T-helper 17 cell (primary cell): ENCODE results near the gene COQ10A. TPM values are rescaled to one million over a fixed set of nuclear protein-coding genes. Genes with fewer than 3 reads are reported as not detected.
"Not testable (repeated sequence)": the region's sequence is repeated elsewhere in the genome, so short reads cannot be mapped to it uniquely, and the experiment has no call there.

Source experiments
- ATAC-seq: fragments of 150-1000 bp; cut with Tn5 transposase; 2 replicates; pipeline ENCODE4 v1.10.0; 2021; ENCODE audit warnings: mild to moderate bottlenecking, moderate library complexity
- DNase-seq, 3 donors: peaks; one replicate each; pipeline versions ENCODE4 v3.0.0 to v3.0.0-alpha.2; 2020 to 2021
- H3K9me3 ChIP-seq: one replicate; pipeline ENCODE4 v1.7.0; 2013; ENCODE audit warnings: low read length, mild to moderate bottlenecking; ENCODE audit not compliant: control insufficient read depth, poor library complexity, severe bottlenecking
- H3K27ac Mint-ChIP-seq: one replicate; pipeline ENCODE4 v1.8.0; 2022; ENCODE audit warnings: mild to moderate bottlenecking, moderate library complexity, mixed read lengths
- H3K27me3 Mint-ChIP-seq: one replicate; pipeline ENCODE4 v1.8.0; 2022; ENCODE audit warnings: mixed read lengths
- H3K36me3 Mint-ChIP-seq: one replicate; pipeline ENCODE4 v1.8.0; 2022; ENCODE audit warnings: low read depth, mixed read lengths
- H3K4me1 Mint-ChIP-seq: one replicate; pipeline ENCODE4 v1.8.0; 2022; ENCODE audit warnings: mild to moderate bottlenecking, mixed read lengths
- H3K4me3 Mint-ChIP-seq: one replicate; pipeline ENCODE4 v1.8.0; 2022; ENCODE audit warnings: mild to moderate bottlenecking, moderate library complexity, mixed read lengths
- total RNA-seq, 4 donors: library from RNA in 2 of 4; stranded (reverse) in 2 of 4; gene quantifications; one replicate each; pipeline ENCODE4 v1.2.3 and lab custom pipeline; 2022 to 2026

COQ10A gene
- total RNA-seq, 2 donors from 2014 or later, result 28.7 to 34.4 TPM

GRCh38 chr12:56267443-56268071, 815 bp downstream of the COQ10A start:
- peaks cover 2% of the 10 kb centered on the region for H3K36me3 Mint-ChIP-seq
- ATAC-seq (no peak), DNase-seq (no peak)
- peak overlapping the region; percentile 94 for H3K27ac Mint-ChIP-seq
- no peaks in the 10 kb centered on the region for H3K9me3 ChIP-seq
- peak overlapping the region; percentile 93 for H3K4me3 Mint-ChIP-seq
- peaks cover 16% of the 10 kb centered on the region for H3K4me1 Mint-ChIP-seq
- no peaks in the 10 kb centered on the region for H3K27me3 Mint-ChIP-seq

DNA sequence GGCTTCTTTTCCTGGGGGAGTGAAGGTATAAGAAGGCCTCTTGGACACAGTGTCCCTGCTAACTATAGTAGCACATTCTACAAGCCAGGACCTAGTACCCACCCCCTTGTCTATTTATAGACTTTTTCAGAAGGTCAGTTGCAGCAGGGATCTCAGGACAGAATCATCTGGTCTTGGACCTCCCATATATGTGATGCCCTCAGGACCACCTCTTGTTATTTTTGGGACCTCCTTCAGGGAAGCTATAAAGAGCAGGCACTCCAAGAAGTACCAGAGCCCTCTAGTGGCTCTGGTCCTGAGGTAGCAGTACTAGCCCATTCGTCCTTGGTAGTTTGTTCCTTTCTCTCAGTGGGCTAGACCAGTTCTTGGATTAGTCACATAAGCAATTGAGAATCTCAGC, 4.3 kb downstream of the COQ10A start:
- Mint-ChIP-seq H3K27me3 (no peaks in the 10 kb centered on the region), H3K27ac (peak overlapping the region; percentile 71), H3K4me3 (no peak overlapping the region), H3K4me1 (peaks cover 16% of the 10 kb centered on the region), H3K36me3 (peaks cover 10% of the 10 kb centered on the region)
- DNase-seq (no peak), ATAC-seq (no peak)
- H3K9me3 ChIP-seq, result no peaks in the 10 kb centered on the region

DNA sequence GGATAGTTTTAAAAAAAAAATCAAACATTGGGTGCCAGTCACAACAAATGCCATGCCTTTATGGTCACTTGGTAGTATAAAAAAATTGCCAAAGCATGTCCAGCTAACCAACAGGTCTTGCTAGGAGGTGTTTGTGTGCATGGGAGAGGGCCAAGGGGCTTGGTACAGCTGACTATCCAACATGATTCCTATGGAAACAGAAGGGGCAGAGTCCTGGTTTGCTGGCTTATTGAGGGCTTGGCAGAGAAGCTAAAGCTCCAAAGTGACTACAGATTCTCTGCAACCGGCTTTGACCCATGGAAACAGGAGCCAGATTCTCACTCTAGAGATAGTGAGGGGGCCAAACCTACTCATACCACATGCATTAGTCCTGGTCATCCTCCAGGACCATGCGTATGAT, 5.7 kb downstream of the COQ10A start:
- peaks cover 11% of the 10 kb centered on the region for H3K36me3 Mint-ChIP-seq
- not testable (repeated sequence) for ATAC-seq
- peak overlapping the region; percentile 43 for H3K27ac Mint-ChIP-seq

GRCh38 chr12:56274299-56274698, 7.6 kb downstream of the COQ10A start:
- ATAC-seq (no peak), DNase-seq (no peak)
- no peak overlapping the region for H3K4me3 Mint-ChIP-seq
- no peaks in the 10 kb centered on the region for H3K9me3 ChIP-seq
- peaks cover 11% of the 10 kb centered on the region for H3K36me3 Mint-ChIP-seq
- H3K27ac Mint-ChIP-seq, result no peak overlapping the region
- no peaks in the 10 kb centered on the region for H3K27me3 Mint-ChIP-seq
- peaks cover under 1% of the 10 kb centered on the region for H3K4me1 Mint-ChIP-seq

More for the DNA sequence above, 5.7 kb downstream of the COQ10A start:
- not testable (repeated sequence) for DNase-seq, H3K27me3 Mint-ChIP-seq, H3K4me3 Mint-ChIP-seq, H3K9me3 ChIP-seq, H3K4me1 Mint-ChIP-seq

GRCh38 chr12:56278905-56279304, 12.2 kb downstream of the COQ10A start:
- Mint-ChIP-seq H3K4me3 (no peak overlapping the region), H3K36me3 (peaks cover 12% of the 10 kb centered on the region), H3K4me1 (no peaks in the 10 kb centered on the region), H3K27ac (peak overlapping the region; percentile 47), H3K27me3 (no peaks in the 10 kb centered on the region)
- no peaks in the 10 kb centered on the region for H3K9me3 ChIP-seq
- ATAC-seq, result no peak
- no peak for DNase-seq

- no peak overlapping the region for H3K27ac Mint-ChIP-seq
- peaks cover 9% of the 10 kb centered on the region for H3K36me3 Mint-ChIP-seq
- peaks cover 2% of the 10 kb centered on the region for H3K4me1 Mint-ChIP-seq
- no peak overlapping the region for H3K4me3 Mint-ChIP-seq
- no peaks in the 10 kb centered on the region for H3K9me3 ChIP-seq
- DNase-seq (no peak), ATAC-seq (no peak)
- H3K27me3 Mint-ChIP-seq, result no peaks in the 10 kb centered on the region
These were observed 14.1 kb downstream of the COQ10A start for GRCh38 chr12:56280849-56281248.

DNA sequence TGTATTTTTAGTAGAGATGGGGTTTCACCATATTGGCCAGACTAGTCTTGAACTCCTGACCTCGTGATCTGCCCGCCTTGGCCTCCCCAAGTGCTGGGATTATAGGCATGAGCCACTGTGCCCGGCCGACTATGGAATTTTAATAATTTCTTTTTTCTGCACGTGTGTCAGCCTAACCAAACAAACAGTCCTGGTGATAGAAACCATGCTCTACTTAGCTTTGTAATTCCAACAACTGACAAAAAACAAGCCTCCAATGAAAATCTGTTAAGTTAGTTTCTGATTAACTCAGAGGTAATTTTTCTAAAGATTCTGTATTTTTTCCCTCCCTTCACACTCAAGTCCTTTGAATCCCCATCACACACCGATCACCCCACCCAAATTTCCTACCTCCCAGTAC, 15.3 kb downstream of the COQ10A start:
- Mint-ChIP-seq H3K36me3 (peaks cover 8% of the 10 kb centered on the region), H3K4me3 (no peak overlapping the region), H3K27ac (peak overlapping the region; percentile 24), H3K4me1 (peaks cover 5% of the 10 kb centered on the region), H3K27me3 (no peaks in the 10 kb centered on the region)
- no peaks in the 10 kb centered on the region for H3K9me3 ChIP-seq
- DNase-seq (no peak), ATAC-seq (no peak)

DNA sequence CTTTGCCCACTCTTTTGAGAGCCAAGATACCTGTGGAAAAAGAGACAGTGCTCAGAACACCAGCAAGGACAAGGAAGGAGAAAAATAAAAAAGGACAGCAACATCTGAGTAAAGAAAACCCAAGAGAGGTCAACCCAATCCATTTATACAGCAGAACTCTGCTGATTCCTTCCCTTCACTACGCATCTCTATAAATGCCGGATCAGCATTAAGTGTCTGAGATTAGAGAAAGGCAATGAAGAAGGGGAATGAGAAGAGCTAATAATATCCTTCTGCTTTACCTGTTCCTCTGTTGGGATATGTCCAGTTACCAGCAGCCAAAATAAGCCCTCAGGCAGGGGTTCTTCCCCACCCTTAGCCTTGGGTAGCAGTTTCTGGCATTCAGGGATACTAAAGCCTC, 15.8 kb downstream of the COQ10A start:
- ATAC-seq (no peak), DNase-seq (no peak)
- no peaks in the 10 kb centered on the region for H3K27me3 Mint-ChIP-seq
- no peak overlapping the region for H3K4me3 Mint-ChIP-seq
- H3K9me3 ChIP-seq, result no peaks in the 10 kb centered on the region
- peaks cover 5% of the 10 kb centered on the region for H3K4me1 Mint-ChIP-seq
- H3K27ac Mint-ChIP-seq, result peak overlapping the region; percentile 24
- peaks cover 8% of the 10 kb centered on the region for H3K36me3 Mint-ChIP-seq

- not testable (repeated sequence) for H3K4me1 Mint-ChIP-seq, H3K27me3 Mint-ChIP-seq, H3K27ac Mint-ChIP-seq, H3K4me3 Mint-ChIP-seq, DNase-seq, H3K9me3 ChIP-seq, ATAC-seq, H3K36me3 Mint-ChIP-seq
These were observed 17.5 kb downstream of the COQ10A start for GRCh38 chr12:56284263-56284662.

DNA sequence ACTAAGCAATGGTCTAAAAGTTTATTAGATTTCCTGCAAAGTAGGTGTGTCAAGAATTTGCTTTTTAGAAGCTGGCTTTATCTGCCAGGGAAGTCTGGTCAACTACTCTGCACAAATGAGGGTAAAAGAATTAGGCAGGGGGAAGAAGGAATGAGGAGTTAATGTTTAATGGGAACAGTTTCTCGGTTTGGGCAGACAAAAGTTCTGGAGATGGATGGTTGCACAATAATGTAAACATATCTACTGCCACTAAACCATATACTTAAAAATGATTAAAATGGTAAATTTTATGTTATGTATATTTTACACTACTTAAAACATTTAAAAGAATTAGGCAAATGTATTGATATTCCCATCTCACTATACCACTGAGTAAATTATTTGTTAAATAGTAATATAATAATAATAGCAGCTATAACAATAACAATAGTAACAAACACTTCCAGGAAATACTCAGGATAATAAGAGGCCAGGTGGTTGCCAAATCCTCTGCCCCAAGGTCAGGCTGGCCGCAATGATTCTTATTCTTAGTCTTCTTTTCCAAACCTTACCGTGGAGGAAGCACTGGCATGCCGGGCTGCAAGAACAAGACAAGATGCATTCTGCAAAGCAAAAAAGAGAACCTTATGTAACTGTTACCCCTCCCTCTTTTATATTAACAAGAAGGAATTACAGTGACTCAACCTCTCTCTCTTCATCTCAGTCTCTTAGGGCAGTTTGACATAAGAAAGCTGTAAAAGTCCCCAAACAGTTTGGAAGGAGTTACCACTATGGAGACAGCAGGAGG, 19.5 kb downstream of the COQ10A start:
- ATAC-seq (no peak), DNase-seq (no peak)
- peaks cover 11% of the 10 kb centered on the region for H3K4me1 Mint-ChIP-seq
- no peaks in the 10 kb centered on the region for H3K27me3 Mint-ChIP-seq
- H3K9me3 ChIP-seq, result no peaks in the 10 kb centered on the region
- no peak overlapping the region for H3K27ac Mint-ChIP-seq
- H3K4me3 Mint-ChIP-seq, result no peak overlapping the region
- H3K36me3 Mint-ChIP-seq, result peaks cover 9% of the 10 kb centered on the region

GRCh38 chr12:56288705-56289387, 22.1 kb downstream of the COQ10A start:
- Mint-ChIP-seq H3K36me3 (peaks cover 7% of the 10 kb centered on the region), H3K4me1 (peaks cover 19% of the 10 kb centered on the region), H3K4me3 (no peak overlapping the region), H3K27me3 (no peaks in the 10 kb centered on the region), H3K27ac (no peak overlapping the region)
- no peak for ATAC-seq
- no peak for DNase-seq
- no peaks in the 10 kb centered on the region for H3K9me3 ChIP-seq

GRCh38 chr12:56293795-56294194, 27.1 kb downstream of the COQ10A start:
- Mint-ChIP-seq H3K4me1 (peaks cover 32% of the 10 kb centered on the region), H3K4me3 (peak overlapping the region; percentile 15), H3K27me3 (no peaks in the 10 kb centered on the region)

GRCh38 chr12:56296295-56296694, 29.6 kb downstream of the COQ10A start:
- ATAC-seq, result no peak

More at GRCh38 chr12:56293795-56294194, 27.1 kb downstream of the COQ10A start:
- H3K9me3 ChIP-seq, result no peaks in the 10 kb centered on the region
- ATAC-seq, result no peak
- Mint-ChIP-seq H3K36me3 (peaks cover 2% of the 10 kb centered on the region), H3K27ac (peak overlapping the region; percentile 9)
- no peak for DNase-seq

More at GRCh38 chr12:56296295-56296694, 29.6 kb downstream of the COQ10A start:
- Mint-ChIP-seq H3K27me3 (no peaks in the 10 kb centered on the region), H3K4me3 (no peak overlapping the region), H3K27ac (no peak overlapping the region), H3K4me1 (peaks cover 40% of the 10 kb centered on the region), H3K36me3 (peaks cover under 1% of the 10 kb centered on the region)
- H3K9me3 ChIP-seq, result no peaks in the 10 kb centered on the region
- DNase-seq, result no peak
